HG02623 (cell line): ENCODE results near the gene LDLR.
A peak's percentile ranks its signal among the peaks of the same experiment; 100 is the strongest.
"Not testable (repeated sequence)": the region's sequence is repeated elsewhere in the genome, so short reads cannot be mapped to it uniquely, and the experiment has no call there.

Experiments used
- ATAC-seq: cut with Tn5 transposase; IDR thresholded peaks from one replicate; pipeline ENCODE4 v1.9.1; 2021; ENCODE audit warnings: moderate library complexity; ENCODE audit not compliant: unreplicated experiment

The LDLR gene

DNA sequence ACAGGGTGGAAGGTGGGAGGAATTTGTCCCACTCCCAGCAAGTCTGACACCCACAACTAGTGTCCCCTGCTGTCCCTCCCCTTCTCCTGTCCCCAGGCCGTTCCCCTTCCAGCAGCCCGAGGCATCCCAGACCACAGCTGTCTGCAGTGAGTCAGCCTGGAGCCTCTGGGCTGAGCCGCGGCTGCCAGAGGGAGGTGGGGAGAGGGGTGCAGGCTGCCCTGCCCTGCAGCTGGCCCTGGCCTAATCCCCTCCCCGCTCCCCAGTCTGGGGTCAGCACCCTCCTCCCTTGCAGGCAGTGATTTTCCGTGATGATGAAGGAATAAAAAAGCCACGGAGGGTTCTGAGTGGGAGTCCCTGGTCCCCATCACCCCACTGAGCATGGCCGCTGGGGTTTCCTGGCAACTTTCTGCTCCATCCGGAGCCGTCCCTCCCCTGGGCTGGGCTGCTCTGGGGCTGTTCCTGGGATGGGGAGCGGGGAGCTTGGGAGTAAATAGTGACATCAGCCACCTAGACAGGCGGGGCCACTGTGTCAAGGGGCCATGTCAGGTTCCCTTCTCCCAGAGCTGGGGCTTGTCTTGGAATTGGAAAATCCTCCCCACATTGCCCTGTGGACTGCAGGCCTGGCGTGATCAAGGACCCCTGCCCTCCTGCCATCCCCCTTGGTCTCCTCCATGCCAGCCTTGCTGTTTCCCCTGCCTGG, 49.5 kb downstream of the LDLR start:
- no peak for ATAC-seq

DNA sequence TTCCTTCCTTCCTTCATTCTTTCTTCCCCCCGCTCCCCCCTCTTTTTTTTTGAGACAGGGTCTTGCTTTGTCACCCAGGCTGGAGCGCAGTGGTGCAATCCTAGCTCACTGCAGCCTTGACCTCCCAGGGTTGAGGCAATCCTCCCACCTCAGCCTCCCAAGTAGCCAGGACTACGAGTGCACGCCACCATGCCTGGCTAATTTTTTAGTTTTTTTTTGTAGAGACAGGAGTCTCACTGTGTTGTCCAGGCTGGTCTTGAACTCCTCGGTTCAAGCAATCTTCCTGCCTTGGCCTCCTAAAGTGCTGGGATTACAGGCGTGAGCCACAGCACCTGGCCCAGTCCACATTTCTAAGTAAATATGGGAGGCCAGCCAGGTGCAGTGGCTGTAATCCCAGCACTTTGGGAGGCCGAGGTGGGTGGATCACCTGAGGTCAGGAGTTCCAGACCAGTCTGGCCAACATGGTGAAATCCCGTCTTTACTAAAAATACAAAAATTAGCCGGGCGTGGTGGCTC, 50.8 kb downstream of the LDLR start:
- ATAC-seq, result not testable (repeated sequence)

DNA sequence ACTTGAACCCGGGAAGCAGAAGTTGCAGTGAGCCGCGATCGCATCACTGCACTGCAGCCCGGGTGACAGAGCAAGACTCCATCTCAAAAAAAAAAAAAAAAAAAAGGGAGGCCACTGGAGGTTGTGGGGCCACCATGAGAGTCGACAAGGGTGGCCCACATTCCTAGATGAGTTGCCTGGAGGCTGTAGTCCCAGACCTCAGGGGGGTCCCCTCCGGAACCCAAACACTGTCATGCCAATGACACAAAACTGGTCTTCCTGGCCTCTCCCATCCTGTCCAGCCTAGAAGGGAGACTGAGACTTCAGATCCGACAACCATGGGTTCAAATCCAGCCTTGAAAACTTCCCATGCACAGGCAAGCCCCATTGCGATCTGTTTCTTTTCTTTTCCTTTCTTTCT, 51.6 kb downstream of the LDLR start:
- no peak for ATAC-seq

DNA sequence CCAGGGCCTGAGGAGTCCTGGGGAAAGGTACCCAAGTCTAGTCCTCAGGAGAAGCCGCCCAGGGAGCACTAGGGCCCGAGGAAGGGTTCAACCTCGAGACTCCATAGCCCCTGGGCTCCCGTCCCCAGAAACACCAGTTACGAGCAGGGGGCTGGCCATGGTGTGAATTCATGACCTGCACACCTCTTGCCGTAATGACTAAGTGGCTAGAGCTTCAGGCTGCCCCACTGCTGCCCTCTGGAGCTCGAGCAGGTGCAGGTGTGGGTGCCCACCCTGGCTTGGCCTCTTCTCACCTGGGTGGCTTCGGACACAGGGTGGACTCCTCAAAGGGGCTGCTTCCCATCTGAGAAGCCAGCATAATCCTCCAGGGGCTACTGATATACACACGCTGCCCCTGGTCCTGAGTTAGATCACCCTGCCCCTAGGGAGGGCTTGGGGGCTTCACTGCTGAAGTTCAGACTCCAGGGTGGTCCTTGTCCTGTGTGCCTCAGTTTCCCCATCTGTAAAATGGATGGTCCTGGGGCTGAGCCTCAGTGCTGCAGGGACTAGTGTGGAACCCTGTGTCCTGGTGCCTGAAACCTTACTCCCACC, 52.8 kb downstream of the LDLR start:
- no peak for ATAC-seq

DNA sequence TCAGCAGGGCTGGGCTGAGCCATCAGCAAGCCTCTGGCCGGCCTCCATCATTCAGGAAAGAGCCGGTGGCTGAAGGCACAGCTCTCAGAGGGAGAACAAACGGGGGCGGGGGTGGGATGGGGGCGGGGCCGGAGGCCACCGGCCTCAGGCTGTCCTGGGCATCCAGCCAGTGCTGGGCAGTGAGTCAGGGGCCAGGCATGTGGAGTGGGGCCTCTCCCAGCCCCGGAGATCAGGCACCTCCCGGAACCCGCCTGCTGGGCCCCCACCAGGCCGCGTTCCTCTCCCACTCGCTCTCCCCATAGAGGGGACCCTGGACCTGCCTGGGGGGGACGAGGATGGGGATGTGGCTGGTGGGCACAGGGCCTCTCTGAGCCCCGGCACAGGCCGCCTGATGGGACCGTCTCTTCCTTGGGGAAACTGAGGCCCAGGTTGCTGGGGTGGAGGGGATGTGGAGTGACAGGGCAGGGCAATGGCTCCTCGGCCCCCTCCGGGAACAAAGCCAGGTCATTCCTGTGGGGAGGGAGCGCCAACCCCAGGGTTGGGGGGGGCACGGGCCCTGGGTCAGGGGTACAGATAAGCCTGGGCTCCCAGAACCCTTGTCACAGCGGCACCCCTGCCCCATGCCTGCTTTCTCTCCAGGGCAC, 53.4 kb downstream of the LDLR start:
- ATAC-seq, result no peak

DNA sequence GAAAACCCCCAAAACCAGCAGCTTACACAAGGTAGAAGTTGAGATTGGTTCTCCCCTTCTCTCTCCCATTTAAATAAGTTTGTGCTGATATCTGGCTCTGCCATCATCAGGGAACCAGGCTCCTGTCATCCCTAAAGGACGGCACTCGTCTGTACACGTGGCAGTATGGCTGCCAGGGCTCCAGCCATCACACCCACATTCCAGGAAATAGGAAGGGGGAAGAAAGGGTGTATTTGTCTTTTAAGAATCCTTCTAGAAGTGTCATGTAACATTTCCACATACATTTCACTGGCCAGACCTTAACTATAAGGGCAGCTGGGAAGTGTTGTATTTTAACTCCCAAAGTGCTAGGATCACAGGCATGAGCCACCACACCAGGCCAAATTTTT, 56.3 kb downstream of the LDLR start:
- ATAC-seq, result no peak

DNA sequence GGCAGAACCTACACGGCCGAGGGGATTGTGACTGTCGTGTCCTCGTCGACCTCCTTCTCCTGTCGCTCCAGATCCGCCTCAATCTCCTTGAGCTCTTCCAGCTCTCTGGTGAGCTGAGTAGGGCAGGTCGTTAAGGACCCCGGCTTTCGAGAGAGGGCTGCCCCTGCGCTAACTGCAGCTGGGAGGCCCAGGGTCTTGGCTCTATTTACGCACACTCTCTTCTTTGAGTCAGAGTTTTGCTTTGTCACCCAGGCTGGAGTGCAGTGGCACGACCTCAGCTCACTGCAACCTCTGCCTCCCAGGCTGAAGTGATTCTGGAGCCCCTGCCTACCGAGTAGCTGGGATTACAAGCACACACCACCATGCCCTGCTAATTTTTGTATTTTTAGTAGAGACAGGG, 58.7 kb downstream of the LDLR start:
- no peak for ATAC-seq

DNA sequence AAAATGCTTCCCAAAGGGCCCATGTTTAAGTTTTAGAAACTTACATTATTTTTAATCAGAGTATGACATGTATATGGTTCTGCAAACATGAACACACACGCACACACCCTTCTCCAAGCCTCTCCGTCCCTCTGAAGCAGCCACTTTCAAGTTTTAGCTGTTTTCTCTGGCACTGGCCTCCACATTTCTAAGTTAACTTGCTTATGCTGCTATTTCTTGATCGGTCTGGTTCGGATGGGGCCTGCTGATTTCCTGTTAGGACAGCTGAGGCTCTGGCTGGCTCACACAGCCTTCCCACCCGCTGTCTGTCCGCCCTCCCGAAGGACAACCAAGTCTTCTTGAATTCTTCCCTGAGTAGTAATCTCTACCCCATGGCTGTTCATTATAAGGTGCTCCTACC, 61.9 kb downstream of the LDLR start:
- no peak for ATAC-seq

DNA sequence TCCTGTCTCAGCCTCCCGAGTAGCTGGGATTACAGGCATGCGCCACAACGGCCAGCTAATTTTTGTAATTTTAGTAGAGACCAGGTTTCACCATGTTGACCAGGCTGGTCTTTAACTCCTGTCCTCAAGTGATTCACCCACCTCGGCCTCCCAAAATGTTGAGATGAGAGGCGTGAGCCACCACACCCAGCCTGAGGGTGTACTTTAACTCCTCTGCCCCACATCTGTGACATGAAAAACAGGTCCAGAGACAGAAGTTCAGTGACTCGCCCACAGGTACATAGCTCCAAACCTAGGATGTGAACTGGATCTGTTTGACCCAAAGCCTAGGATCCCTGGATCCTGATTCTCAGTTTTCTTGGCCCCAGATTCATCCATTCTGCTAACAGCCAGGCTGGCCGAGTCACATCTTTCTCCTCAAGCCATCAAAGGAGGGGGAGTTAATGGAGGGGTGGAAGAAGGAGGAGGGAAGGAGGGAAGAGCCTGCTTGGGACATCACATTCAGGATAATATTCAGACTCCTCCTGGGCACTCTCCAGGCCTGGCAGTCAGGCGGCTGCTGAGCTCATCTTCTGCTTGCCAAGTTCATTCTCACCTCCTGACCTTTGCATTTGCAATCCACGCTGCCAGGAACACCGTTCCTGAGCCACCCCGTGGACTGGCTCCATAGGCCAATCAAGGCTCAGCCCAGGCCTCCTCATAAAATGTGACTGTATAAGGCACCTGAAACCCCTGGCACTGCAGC, 63.2 kb downstream of the LDLR start:
- ATAC-seq, result no peak

DNA sequence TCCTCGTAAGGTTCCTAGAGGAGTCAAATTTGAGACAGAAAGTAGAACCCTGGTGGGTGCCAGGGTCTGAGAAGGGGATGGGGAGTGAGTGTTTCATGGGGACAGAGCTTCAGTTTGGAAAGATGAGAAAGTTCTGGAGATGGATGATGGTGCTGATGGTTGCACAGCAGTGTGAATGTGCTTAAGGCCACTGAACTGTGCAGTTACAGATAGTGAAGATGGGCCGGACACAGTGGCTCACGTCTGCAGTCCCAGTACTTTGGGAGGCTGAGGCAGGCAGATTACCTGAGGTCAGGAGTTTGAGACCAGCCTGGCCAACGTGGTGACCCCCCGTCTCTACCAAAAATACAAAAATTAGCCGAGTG, 65.4 kb downstream of the LDLR start:
- ATAC-seq, result no peak

DNA sequence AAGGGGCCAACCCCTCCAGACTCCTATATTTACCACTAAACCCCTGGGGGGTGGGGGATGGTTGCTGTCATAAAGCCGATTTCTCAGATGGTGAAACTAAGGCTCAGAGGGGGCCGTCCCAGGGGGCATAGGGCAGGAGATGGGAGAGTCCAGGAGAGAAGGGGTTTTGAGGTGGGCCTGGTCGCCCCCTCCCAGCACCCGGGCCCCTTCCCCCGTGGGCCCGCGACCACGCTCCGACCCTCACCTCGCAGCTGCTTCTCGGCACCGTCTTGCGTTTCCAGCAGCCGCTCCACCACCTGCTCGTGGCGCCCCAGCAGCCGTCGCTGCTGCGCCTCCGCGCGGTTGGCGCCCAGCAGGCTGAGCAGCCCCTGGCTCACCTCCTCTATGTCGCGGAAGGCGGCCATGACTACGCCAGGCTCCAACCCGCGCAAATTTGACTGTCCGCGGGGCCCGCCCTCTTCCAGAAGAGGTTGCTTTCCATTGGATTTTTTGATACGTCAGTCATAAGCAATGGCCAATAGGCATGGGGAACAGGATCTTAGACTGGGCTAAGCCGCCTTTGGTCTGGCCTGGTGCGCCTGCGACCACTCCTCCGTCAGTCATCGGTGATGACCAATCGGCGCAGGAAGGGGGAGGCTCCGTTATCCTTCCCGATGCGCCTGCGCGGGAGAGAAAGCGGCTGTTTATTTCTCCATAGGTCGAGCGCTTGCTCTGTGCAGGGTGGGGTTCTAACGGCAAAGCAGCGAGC, 66.3 kb downstream of the LDLR start, which contains the start of gene SPC24:
TSS of gene SPC24 (minus strand) at position 410 of the 748 bp plus-strand sequence. CDS start at position 404, 6 bp downstream.
- ATAC-seq, result peak; percentile 98

DNA sequence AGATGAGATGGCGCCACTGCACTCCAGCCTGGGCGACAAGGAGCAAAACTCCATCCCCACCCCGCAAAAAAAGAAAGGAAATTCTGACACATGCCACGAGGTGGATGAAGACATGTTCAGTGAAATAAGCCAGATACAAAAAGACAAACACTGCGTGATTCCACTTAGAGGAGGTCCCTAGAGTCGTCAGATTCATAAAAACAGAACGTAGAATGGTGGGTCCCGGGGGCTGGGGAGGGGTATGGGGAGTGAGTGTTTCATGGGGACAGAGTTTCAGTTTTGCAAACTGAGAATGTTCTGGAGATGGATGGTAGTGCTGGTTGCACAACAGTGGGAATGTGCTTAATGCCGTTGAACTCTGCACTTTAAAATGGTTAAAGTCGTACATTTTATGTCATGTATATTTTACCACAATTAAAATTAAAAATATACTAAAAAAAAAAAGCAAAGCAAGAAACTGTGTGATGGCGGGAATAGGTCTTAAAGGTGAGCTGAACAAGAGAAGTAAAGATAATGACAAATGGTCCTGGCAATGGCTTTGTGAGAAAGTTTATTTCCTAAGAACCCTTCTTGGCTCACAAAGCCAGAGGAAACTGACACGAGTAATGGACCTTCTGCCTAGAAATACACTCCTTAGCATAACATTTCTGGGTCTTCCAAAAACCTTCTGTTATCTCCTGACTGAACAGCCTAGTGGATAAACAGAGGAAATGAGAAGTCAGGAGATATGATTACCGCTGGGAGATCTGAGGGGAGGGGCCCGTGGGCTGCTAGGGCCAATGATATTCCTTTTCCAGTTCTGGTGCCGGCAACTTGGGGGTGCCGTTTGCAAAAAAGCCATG, 70.6 kb downstream of the LDLR start:
- no peak for ATAC-seq

DNA sequence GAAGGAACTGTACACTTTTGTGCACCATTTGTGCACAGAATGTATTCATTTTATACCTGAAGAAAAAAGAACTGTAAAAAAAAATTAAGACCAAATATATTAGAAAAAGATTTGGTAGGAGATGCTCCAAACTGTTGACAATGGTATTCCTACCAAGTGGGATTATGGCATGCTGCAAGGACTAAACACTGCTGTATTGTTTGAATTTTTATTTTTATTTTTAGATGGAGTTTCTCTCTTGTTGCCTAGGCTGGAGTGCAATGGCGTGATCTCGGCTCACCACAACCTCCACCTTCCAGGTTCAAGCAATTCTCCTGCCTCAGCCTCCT, 71.1 kb downstream of the LDLR start:
- not testable (repeated sequence) for ATAC-seq

DNA sequence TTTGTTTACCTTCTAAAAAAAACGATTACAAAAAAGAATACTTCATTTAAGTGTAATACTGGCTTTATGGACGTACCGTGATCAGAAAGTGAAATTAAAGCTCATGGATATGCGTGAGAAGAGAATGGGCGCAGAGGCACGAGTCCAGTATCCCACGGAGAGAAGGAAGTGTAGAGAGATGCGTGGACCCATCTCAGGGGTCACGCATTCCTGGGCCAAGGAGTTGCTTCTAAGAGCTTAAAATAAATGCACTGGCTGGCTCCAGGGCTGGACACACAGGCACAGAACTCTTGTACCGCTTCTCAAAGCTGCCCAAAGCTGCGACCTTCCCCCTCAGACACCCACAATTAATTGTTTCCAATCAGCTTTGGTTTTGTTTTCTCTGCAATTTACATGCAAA, 75.0 kb downstream of the LDLR start:
- ATAC-seq, result no peak

DNA sequence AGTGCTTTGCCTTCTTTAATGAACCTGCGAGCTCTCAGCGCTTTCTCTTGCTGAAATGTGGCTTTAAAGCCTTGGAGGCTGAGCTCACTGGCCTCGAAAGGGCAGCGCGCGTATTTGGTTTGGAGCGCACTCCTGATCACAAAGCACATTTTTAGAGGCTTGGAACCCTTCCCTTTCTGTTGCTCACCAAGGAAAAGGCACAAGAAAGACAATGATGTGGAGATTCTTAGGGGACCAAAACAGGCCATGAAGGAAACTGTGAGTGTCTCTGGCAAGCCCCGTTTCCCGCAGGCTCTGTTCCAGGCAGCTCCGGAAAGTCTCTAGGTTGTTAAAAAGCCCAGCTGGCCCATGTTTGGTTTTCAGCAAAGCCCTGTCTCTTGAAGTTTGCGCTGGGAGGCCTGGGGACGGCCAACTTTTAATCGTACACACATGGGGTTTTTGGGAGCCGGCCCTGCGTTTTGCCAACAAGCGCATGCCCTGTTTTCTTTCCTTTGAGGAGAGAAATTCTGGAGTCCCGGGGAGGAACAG, 75.7 kb downstream of the LDLR start:
- no peak for ATAC-seq

DNA sequence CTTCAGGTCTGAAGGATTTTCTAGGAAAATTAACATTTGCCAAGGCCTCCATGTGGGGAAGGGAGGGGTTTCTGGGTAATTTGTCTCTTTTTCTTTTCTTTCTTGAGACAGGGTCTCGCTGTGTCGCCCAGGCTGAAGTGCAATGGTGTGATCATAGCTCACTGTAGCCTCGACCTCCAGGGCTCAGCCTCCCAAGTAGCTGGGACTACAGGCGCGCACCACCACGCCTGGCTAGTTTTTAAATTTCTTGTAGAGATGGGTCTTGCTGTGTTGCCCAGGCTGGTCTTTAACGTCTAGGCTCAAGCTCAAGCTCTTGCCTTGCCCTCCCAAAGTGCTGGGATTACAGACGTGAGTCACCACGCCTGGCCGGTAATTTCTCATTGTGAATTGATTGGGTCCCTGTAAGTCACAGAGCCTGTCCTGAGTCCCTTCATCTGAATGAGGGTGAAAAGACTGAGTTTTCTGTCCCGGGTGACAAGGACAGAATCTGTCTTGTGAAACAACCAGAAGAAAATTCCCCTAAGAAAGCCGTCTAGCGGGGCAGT, 76.3 kb downstream of the LDLR start:
- no peak for ATAC-seq

DNA sequence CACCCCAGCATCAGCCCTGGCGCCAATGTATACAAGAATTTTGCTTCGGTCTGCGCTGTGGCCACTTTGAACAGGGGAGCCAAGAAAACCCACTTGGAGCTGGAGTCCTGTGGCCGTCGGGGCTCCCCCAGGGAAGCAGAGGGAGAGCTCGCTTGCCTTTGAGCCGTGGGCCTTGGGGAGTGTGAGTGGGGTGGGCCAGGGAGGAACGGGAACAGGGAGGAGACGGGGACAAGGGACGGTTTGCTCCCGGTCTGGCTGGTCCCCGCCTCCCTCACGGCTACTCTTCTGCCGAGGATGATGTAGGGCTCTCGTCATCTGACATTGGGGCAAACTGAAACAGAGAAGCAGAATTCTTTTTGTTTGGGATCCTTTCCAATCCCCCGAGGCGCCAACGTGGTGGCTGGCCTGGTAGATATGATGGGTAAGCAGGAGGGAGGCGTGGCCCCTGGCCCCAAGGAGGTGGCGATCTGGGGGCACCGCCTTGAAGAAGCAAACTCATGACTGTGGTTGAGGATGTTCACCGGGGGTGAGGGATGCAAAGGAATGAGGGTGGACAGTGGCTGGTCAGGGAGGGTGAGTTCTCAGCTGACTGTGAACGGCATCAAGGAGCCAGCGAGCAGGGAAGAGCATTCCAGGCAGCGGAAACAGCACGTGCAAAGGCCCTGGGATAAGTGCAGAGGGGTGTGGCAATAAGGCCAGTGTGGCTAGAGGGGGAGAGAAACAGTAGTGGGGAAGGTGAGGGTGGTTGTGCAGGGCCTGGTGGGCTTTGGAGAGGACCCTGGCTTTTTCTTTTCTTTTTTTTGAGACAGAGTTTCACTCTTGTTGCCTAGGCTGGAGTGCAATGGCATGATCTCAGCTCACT, 77.2 kb downstream of the LDLR start:
- no peak for ATAC-seq

DNA sequence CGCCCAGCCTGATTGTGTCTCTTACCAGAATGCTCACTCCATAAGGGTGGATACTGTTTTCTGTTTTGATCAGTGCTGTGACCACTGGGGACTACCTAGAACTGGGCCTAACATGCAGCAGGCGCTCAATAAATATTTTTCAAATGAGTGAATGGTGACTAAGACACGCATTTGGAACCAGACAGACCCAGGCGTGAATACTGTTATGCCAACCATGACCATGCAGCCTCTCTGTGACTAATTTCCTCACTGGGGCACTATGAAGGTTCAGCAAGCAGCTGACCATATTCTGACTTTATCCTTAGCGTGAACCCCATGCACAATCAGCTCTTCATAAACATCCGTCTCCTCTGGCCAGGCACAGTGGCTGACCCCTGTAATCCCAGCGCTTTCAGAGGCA, 79.3 kb downstream of the LDLR start:
- no peak for ATAC-seq
